Ishikawa (cell line): ENCODE data around the gene TMEM245.

Source experiments
- CEBPB ChIP-seq: IDR thresholded peaks from 2 replicates; pipeline ENCODE4 v1.6.1; 2012
- CREB1 ChIP-seq: IDR thresholded peaks from 2 replicates; pipeline ENCODE4 v1.6.1; 2012; ENCODE audit warnings: low read depth
- EGR1 ChIP-seq: IDR thresholded peaks from 2 replicates; pipeline ENCODE4 v1.6.1; 2012
- EP300 ChIP-seq: IDR thresholded peaks from 2 replicates; pipeline ENCODE4 v1.6.1; 2012; ENCODE audit warnings: borderline replicate concordance
- FOXM1 ChIP-seq: IDR thresholded peaks from 2 replicates; pipeline ENCODE4 v1.6.1; 2012; ENCODE audit warnings: low read depth, borderline replicate concordance
- MAX ChIP-seq: IDR thresholded peaks from 2 replicates; pipeline ENCODE4 v1.6.1; 2012
- NFIC ChIP-seq: IDR thresholded peaks from 2 replicates; pipeline ENCODE4 v1.6.1; 2012
- RAD21 ChIP-seq: IDR thresholded peaks from 2 replicates; pipeline ENCODE4 v1.6.1; 2012; ENCODE audit warnings: low read depth
- REST ChIP-seq: IDR thresholded peaks from 2 replicates; pipeline ENCODE4 v1.6.1; 2012; ENCODE audit warnings: low read depth, mild to moderate bottlenecking
- TAF1 ChIP-seq: IDR thresholded peaks from 2 replicates; pipeline ENCODE4 v1.6.1; 2012; ENCODE audit warnings: low read depth, mild to moderate bottlenecking
- TCF12 ChIP-seq: IDR thresholded peaks from 2 replicates; pipeline ENCODE4 v1.6.1; 2012; ENCODE audit warnings: low read depth
- TEAD4 ChIP-seq: IDR thresholded peaks from 2 replicates; pipeline ENCODE4 v1.6.1; 2012
- YY1 ChIP-seq: IDR thresholded peaks from 2 replicates; pipeline ENCODE4 v1.6.1; 2012; ENCODE audit warnings: low read depth
- ZBTB7A ChIP-seq: IDR thresholded peaks from 2 replicates; pipeline ENCODE4 v1.6.1; 2012; ENCODE audit warnings: low read depth
- TF ChIP-seq, protein P1 (sequence below): IDR thresholded peaks from 2 replicates; pipeline ENCODE4 v1.6.1; 2012

The TMEM245 gene

DNA sequence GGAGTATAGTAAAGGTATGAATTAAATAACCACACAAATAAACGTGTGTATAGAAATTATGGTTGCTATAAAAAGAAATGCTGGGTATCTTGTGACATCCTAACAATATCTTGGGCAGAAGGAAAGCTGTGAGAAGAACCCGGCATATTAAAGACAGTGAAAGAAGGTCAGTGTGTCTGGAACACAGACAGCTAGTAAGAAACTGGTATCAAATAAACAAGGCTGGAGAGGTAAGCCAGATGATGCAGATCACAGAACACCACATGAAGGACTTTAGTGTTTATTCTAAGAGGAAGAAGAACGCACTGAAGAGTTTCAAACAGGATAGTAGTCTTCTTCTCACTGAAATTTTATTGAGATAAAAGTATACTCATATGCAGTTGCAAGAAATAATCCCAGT is 24.4 kb downstream of the TMEM245 start:
- TF ChIP-seq TEAD4 = no peak
- TF ChIP-seq YY1 = no peak
- TF ChIP-seq FOXM1 = no peak

GRCh38 chr9:109094268-109094667 is 25.5 kb downstream of the TMEM245 start:
- TF ChIP-seq ZBTB7A = no peak
- TF ChIP-seq YY1 = no peak
- no peak for TF ChIP-seq TAF1
- TF ChIP-seq NFIC = no peak
- no peak for TF ChIP-seq CREB1
- no peak for TF ChIP-seq EGR1
- TF ChIP-seq EP300 = no peak
- TF ChIP-seq, protein P1, sequence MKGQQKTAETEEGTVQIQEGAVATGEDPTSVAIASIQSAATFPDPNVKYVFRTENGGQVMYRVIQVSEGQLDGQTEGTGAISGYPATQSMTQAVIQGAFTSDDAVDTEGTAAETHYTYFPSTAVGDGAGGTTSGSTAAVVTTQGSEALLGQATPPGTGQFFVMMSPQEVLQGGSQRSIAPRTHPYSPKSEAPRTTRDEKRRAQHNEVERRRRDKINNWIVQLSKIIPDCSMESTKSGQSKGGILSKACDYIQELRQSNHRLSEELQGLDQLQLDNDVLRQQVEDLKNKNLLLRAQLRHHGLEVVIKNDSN = no peak
- no peak for TF ChIP-seq MAX
- TF ChIP-seq TCF12 = no peak
- no peak for TF ChIP-seq RAD21
- no peak for TF ChIP-seq FOXM1
- no peak for TF ChIP-seq CEBPB
- no peak for TF ChIP-seq REST
- TF ChIP-seq TEAD4 = no peak

GRCh38 chr9:109092587-109092986 is 27.2 kb downstream of the TMEM245 start:
- no peak for TF ChIP-seq MAX
- TF ChIP-seq, protein P1 = no peak
- TF ChIP-seq YY1 = no peak
- TF ChIP-seq NFIC = no peak
- no peak for TF ChIP-seq TEAD4
- no peak for TF ChIP-seq REST
- no peak for TF ChIP-seq FOXM1
- no peak for TF ChIP-seq TAF1
- no peak for TF ChIP-seq ZBTB7A
- TF ChIP-seq CEBPB = no peak
- no peak for TF ChIP-seq CREB1
- TF ChIP-seq TCF12 = no peak
- no peak for TF ChIP-seq EP300

- TF ChIP-seq EGR1 (no peak), TCF12 (no peak), ZBTB7A (no peak), YY1 (no peak), CEBPB (no peak), FOXM1 (no peak), NFIC (no peak), MAX (no peak), TEAD4 (no peak), RAD21 (no peak), TAF1 (no peak), EP300 (no peak), CREB1 (no peak)
- TF ChIP-seq, protein P1 = no peak
Measured at GRCh38 chr9:109092051-109092580, 27.6 kb downstream of the TMEM245 start.

DNA sequence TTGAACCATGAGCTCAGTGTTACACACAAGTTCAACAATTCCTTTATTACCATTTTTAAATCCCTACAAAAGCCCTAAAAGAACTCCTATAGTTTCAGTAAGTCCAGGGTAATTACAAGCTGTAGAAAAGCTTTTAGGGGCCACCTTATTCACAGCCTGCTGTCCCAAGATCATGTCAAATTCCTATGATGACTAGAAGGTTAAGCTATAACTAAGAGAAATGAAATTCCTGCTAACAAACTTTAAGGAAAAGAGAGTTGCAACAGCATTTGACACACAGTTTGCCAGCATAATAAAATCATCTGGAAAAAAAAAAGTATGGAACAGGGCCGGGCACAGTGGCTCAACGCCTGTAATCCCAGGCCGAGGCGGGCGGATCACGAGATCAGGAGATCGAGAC is 31.5 kb downstream of the TMEM245 start:
- TF ChIP-seq EP300 (no peak), REST (no peak), NFIC (no peak), EGR1 (no peak), CREB1 (no peak)
